ENCODE measurements around the gene LOX. TPM values are rescaled to one million over a fixed set of nuclear protein-coding genes. Genes with fewer than 3 reads are reported as not detected.

Gene LOX
- total RNA-seq, 2 experiments from 2014 or later: not detected

DNA sequence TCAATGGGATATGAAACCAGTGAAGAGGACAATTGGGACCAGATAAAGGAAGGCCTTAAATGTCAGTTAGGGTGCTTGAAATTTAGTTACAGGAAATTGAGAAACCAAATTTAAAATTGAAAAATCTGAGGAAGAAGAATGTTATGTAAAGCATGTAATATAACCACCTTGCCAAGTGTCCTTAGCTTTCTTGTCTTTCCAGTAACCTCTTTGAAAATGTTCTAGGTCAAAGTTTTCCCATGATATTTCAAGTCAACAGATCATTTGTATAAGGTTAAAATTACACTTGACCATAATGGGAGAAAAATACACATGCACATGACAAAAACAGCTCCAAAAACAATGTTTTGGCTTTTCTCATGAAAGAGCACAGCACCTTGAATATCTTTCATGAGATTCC lies 21.1 kb downstream of the LOX start:
- Mint-ChIP-seq H3K27me3 (no peaks in the 10 kb centered on the region), H3K36me3 (peaks cover 6% of the 10 kb centered on the region), H3K4me3 (no peak overlapping the region), H3K27ac (no peak overlapping the region), H3K9me3 (ENCODE audit: low read depth) (no peaks in the 10 kb centered on the region), H3K4me1 (no peaks in the 10 kb centered on the region)
- DNase-seq: no peak
- CTCF ChIA-PET: no interaction called here
- ATAC-seq: no peak

DNA sequence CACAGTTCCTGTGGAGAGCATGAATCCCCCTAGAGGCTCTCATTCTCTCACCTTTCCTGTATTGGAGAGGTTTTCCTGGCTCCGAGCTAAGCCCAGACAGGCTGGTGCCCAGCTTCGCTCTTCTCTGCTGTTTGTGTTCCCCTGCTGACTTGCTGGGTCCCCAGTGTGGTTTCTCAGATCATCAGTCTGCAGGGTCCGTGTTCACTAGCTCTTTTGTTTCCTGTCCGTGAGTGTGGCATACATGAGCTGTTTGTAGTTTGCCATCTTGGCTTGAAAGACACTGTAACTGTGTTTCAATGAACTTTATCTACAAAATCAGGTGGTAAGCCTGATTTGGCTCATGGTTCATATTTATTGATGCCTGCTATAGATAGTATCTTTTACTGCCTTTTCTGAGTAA lies 23.8 kb downstream of the LOX start:
- H3K36me3 Mint-ChIP-seq: peaks cover 6% of the 10 kb centered on the region
- ATAC-seq: no peak
- no peak overlapping the region for H3K27ac Mint-ChIP-seq
- CTCF ChIA-PET: no interaction called here
- no peak overlapping the region for H3K4me3 Mint-ChIP-seq
- H3K9me3 Mint-ChIP-seq (ENCODE audit: low read depth): no peaks in the 10 kb centered on the region
- H3K27me3 Mint-ChIP-seq: no peaks in the 10 kb centered on the region
- no peak for DNase-seq
- no peaks in the 10 kb centered on the region for H3K4me1 Mint-ChIP-seq

GRCh38 chr5:122053181-122054109 lies 24.6 kb downstream of the LOX start:
- Mint-ChIP-seq H3K27me3 (no peaks in the 10 kb centered on the region), H3K36me3 (peaks cover 6% of the 10 kb centered on the region), H3K4me3 (no peak overlapping the region), H3K27ac (no peak overlapping the region), H3K4me1 (no peaks in the 10 kb centered on the region), H3K9me3 (ENCODE audit: low read depth) (no peaks in the 10 kb centered on the region)
- CTCF ChIA-PET: no interaction called here
- DNase-seq (no peak), ATAC-seq (no peak)

DNA sequence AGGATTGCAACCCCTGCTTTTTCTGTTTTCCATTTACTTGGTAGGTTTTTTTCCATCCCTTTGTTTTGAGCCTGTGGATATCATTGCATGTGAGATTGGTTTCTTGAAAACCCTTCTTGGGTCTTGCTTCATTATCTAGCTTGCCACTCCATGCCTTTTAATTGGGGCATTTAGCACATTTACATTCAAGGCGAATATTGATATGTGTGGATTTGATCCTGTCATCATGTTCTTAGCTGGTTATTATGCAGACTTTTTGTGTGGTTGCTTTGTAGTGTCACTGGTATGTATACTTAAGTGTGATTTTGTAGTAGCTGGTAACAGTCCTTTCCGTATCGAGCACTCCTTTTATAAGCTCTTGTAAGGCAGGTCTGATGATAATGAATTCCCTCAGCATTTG lies 26.5 kb downstream of the LOX start:
- CTCF ChIA-PET: no interaction called here
- Mint-ChIP-seq H3K36me3 (peaks cover 8% of the 10 kb centered on the region), H3K4me1 (no peaks in the 10 kb centered on the region), H3K27ac (no peak overlapping the region), H3K9me3 (ENCODE audit: low read depth) (no peaks in the 10 kb centered on the region), H3K27me3 (no peaks in the 10 kb centered on the region), H3K4me3 (no peak overlapping the region)
- no peak for DNase-seq
- ATAC-seq: no peak

DNA sequence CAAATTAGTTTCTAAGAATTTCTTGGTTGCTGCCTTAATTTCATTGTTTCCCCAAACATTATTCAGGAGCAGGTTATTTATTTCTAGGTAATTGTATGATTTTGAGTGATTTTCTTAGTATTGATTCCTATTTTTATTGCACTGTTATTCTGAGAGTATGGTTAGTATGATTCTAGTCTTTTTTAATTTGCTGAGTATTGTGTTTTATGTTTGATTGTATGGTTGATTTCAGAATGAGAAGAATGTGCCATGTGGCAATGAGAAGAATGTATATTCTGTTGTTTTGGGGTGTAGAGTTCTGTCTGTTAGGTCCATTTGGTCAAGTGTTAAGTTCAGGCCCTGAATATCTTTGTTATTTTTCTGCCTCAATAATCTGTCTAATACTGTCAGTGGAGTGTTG lies 27.1 kb downstream of the LOX start:
- H3K4me1 Mint-ChIP-seq: no peaks in the 10 kb centered on the region
- no peaks in the 10 kb centered on the region for H3K9me3 Mint-ChIP-seq (ENCODE audit: low read depth)
- no peak overlapping the region for H3K27ac Mint-ChIP-seq
- ATAC-seq: no peak
- CTCF ChIA-PET: no interaction called here
- no peaks in the 10 kb centered on the region for H3K27me3 Mint-ChIP-seq
- DNase-seq: no peak
- peaks cover 8% of the 10 kb centered on the region for H3K36me3 Mint-ChIP-seq
- no peak overlapping the region for H3K4me3 Mint-ChIP-seq

GRCh38 chr5:122040636-122041302 lies 37.3 kb downstream of the LOX start:
- Mint-ChIP-seq H3K36me3 (peaks cover 8% of the 10 kb centered on the region), H3K27me3 (no peaks in the 10 kb centered on the region), H3K27ac (no peak overlapping the region), H3K4me1 (no peaks in the 10 kb centered on the region), H3K9me3 (ENCODE audit: low read depth) (peaks cover 4% of the 10 kb centered on the region), H3K4me3 (no peak overlapping the region)
- no peak for ATAC-seq
- no peak for DNase-seq
- CTCF ChIA-PET: interaction anchor here (1.7 kb wide), 1 partner anchor 9 kb away, joined by 3 read pairs; no protein-coding TSS in a partner anchor

- Mint-ChIP-seq H3K4me1 (no peaks in the 10 kb centered on the region), H3K36me3 (peaks cover 8% of the 10 kb centered on the region), H3K27me3 (no peaks in the 10 kb centered on the region), H3K27ac (no peak overlapping the region), H3K4me3 (no peak overlapping the region), H3K9me3 (ENCODE audit: low read depth) (no peaks in the 10 kb centered on the region)
- CTCF ChIA-PET: interaction anchor here (1.0 kb wide), 1 partner anchor 9 kb away, joined by 3 read pairs; no protein-coding TSS in a partner anchor
- ATAC-seq (no peak), DNase-seq (no peak)
Measured at GRCh38 chr5:122036326-122036725, 41.7 kb downstream of the LOX start.

DNA sequence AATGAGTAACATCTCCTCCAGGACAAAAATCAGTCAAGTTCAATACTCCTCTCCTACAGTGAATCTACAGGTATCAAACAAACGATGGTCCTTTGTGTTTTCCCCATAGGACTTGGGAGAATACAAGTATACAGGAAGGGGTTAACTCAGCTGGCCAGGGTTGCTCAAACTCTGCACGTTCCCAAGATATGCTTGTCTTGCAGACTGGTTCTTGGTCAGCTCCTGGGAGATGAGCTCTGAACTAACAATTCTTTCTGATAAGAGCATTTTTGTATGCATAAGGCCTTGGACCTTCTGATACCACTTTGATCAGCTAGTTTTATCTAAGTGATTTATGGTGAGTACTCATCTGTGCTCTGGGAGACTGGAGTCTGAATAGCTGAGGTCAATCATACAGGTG lies 42.1 kb downstream of the LOX start:
- no peak for ATAC-seq
- Mint-ChIP-seq H3K4me1 (no peaks in the 10 kb centered on the region), H3K27ac (no peak overlapping the region), H3K4me3 (no peak overlapping the region), H3K27me3 (no peaks in the 10 kb centered on the region), H3K9me3 (ENCODE audit: low read depth) (no peaks in the 10 kb centered on the region), H3K36me3 (peaks cover 12% of the 10 kb centered on the region)
- no peak for DNase-seq
- CTCF ChIA-PET: interaction anchor here (1.0 kb wide), 1 partner anchor 9 kb away, joined by 3 read pairs; no protein-coding TSS in a partner anchor

DNA sequence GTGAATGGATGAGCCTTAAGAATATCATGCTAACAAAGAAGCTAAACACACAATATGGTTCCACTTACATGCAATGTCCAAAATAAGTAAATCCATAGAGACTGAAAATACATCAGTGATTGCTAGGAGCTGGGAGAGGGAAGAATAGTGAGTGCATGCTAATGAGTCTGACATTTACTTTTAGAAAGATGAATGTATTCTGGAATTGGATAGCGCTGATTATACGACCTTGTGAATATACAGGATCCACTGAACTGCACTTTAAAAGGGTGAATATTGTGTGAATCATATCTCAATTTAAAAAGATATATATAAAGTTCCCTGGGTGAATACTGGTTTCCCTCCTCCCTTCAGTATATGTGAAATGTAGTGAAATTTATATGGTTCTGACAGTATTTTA lies 46.2 kb downstream of the LOX start:
- Mint-ChIP-seq H3K27ac (no peak overlapping the region), H3K9me3 (ENCODE audit: low read depth) (no peaks in the 10 kb centered on the region), H3K27me3 (no peaks in the 10 kb centered on the region), H3K36me3 (peaks cover 17% of the 10 kb centered on the region), H3K4me3 (no peak overlapping the region), H3K4me1 (no peaks in the 10 kb centered on the region)
- no peak for DNase-seq
- ATAC-seq: no peak
- CTCF ChIA-PET: interaction anchor here (1.1 kb wide), 1 partner anchor 10 kb away, joined by 3 read pairs; no protein-coding TSS in a partner anchor

- no peak overlapping the region for H3K4me3 Mint-ChIP-seq
- no peak overlapping the region for H3K27ac Mint-ChIP-seq
- CTCF ChIA-PET: no interaction called here
- no peaks in the 10 kb centered on the region for H3K27me3 Mint-ChIP-seq
- H3K4me1 Mint-ChIP-seq: no peaks in the 10 kb centered on the region
- ATAC-seq (no peak), DNase-seq (no peak)
- H3K36me3 Mint-ChIP-seq: peaks cover 22% of the 10 kb centered on the region
- no peaks in the 10 kb centered on the region for H3K9me3 Mint-ChIP-seq (ENCODE audit: low read depth)
Measured at GRCh38 chr5:122030251-122030650, 47.8 kb downstream of the LOX start.

DNA sequence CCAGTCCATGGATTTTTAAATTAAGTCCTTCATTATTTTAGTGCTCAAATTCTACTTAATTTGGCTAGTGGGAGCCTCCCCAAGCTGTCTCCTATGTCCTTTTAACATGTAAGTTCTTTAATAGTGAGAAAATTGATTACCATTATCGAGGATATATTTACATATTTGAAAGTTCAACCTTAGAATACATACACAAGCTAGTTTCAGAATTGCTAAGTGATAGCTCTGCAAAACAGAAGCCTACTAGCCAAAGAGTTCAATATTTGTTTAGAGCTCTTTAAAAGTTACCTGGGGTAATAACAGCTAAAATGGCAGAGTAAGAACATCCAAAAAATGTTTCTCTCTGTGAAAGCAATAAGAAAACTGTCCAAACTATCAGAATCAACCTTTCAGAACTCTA lies 48.2 kb downstream of the LOX start:
- ATAC-seq (no peak), DNase-seq (no peak)
- peaks cover 19% of the 10 kb centered on the region for H3K36me3 Mint-ChIP-seq
- H3K27me3 Mint-ChIP-seq: no peaks in the 10 kb centered on the region
- no peak overlapping the region for H3K27ac Mint-ChIP-seq
- no peaks in the 10 kb centered on the region for H3K4me1 Mint-ChIP-seq
- no peaks in the 10 kb centered on the region for H3K9me3 Mint-ChIP-seq (ENCODE audit: low read depth)
- CTCF ChIA-PET: no interaction called here
- H3K4me3 Mint-ChIP-seq: no peak overlapping the region

DNA sequence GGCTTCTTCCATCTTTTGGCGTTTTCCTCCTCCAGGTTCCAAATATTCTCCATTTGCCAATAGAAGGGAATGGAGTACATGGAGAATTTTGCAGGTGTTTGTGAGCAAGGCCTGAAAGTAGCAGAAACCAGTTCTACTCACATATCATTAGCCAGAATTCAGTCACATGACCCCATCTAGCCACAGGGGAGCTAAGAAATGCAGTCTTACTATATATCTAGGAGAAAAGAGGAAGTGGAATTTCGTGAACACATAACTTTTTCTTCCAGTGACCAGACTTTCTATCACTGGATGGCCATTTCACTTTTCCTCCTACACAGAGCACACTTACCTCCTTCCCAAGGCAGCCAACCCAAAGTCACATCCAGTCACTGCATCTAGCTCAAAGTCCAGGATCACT lies 55.1 kb downstream of the LOX start:
- Mint-ChIP-seq H3K36me3 (peaks cover 48% of the 10 kb centered on the region), H3K27ac (no peak overlapping the region), H3K4me1 (peaks cover 6% of the 10 kb centered on the region), H3K27me3 (no peaks in the 10 kb centered on the region), H3K4me3 (no peak overlapping the region), H3K9me3 (ENCODE audit: low read depth) (no peaks in the 10 kb centered on the region)
- ATAC-seq: no peak
- CTCF ChIA-PET: no interaction called here
- no peak for DNase-seq

DNA sequence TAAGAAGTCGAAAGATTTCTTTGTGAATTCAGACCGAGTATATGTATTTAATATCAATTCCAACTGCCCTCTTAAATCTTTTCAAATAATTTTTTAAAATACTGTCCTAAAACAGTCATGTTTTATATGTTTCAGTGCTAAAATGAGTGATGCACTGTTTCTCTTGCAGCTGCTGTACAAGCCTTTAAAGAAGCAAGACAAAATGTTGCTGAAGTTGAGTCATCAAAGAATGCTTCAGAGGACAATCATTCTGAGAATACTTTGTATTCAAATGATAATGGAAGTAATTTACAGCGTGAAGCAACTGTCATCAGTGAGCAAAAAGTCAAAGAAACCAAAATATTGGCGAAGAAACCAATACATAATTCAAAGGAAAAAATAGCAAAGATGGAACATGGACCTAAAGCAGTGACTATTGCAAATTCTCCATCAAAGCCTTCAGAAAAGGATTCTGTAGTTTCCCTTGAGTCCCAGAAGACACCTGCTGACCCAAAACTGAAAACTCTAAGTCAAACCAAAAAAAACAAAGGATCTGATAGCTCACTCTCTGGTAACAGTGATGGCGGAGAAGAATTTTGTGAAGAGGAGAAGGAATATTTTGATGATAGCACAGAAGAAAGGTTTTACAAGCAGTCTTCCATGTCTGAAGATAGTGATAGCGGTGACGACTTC lies 58.0 kb downstream of the LOX start:
- peak overlapping the region; percentile 29 for H3K27ac Mint-ChIP-seq
- ATAC-seq (peak; percentile 30), DNase-seq (no peak)
- peaks cover 6% of the 10 kb centered on the region for H3K4me1 Mint-ChIP-seq
- CTCF ChIA-PET: no interaction called here
- no peaks in the 10 kb centered on the region for H3K27me3 Mint-ChIP-seq
- H3K36me3 Mint-ChIP-seq: peaks cover 39% of the 10 kb centered on the region
- H3K9me3 Mint-ChIP-seq (ENCODE audit: low read depth): no peaks in the 10 kb centered on the region
- H3K4me3 Mint-ChIP-seq: no peak overlapping the region

All from activated CD8-positive, alpha-beta memory T cell treated with anti-CD3 and anti-CD28 coated beads, Interleukin-2, amount 10 ng/mL, durations not matched to agents 7 days and 5 days (primary cell).